HFF-Myc (cell line): ENCODE measurements around the gene PDHA2.

ENCODE experiments used
- DNase-seq: peaks from one replicate; pipeline ENCODE4 v3.0.0-alpha.2; 2011; ENCODE audit warnings: low read depth; ENCODE audit errors: extremely low read depth
- H3K4me3 ChIP-seq: replicated peaks from 2 replicates; pipeline ENCODE4 v1.5.1; 2011; ENCODE audit warnings: low read depth, mild to moderate bottlenecking, control low read depth, low read length
- CTCF ChIP-seq: IDR thresholded peaks from 2 replicates; pipeline ENCODE4 v1.5.1; 2012; ENCODE audit warnings: mild to moderate bottlenecking, low read depth, low read length, control low read depth; ENCODE audit errors: missing control alignments

The PDHA2 gene

GRCh38 chr4:95869961-95870500, 30.1 kb downstream of the PDHA2 start:
- no peak for TF ChIP-seq CTCF
- no peak for DNase-seq
- no peak overlapping the region for H3K4me3 ChIP-seq

GRCh38 chr4:95877636-95878035, 37.7 kb downstream of the PDHA2 start:
- no peak for TF ChIP-seq CTCF

GRCh38 chr4:95887551-95887950, 47.7 kb downstream of the PDHA2 start:
- no peak overlapping the region for H3K4me3 ChIP-seq
- DNase-seq, result no peak
- TF ChIP-seq CTCF, result no peak

More at GRCh38 chr4:95877636-95878035, 37.7 kb downstream of the PDHA2 start:
- no peak overlapping the region for H3K4me3 ChIP-seq
- DNase-seq, result no peak

GRCh38 chr4:95889662-95890061, 49.8 kb downstream of the PDHA2 start:
- DNase-seq, result no peak
- H3K4me3 ChIP-seq, result no peak overlapping the region
- TF ChIP-seq CTCF, result no peak
